D341Med (cell line): ENCODE results near the gene POPDC2.

Experiments
- DNase-seq: peaks from one replicate; pipeline ENCODE4 v3.0.0; 2012; ENCODE audit warnings: low spot score

The POPDC2 gene

GRCh38 chr3:119669906-119670570 is 9.6 kb upstream of the POPDC2 start:
- DNase-seq: no peak

DNA sequence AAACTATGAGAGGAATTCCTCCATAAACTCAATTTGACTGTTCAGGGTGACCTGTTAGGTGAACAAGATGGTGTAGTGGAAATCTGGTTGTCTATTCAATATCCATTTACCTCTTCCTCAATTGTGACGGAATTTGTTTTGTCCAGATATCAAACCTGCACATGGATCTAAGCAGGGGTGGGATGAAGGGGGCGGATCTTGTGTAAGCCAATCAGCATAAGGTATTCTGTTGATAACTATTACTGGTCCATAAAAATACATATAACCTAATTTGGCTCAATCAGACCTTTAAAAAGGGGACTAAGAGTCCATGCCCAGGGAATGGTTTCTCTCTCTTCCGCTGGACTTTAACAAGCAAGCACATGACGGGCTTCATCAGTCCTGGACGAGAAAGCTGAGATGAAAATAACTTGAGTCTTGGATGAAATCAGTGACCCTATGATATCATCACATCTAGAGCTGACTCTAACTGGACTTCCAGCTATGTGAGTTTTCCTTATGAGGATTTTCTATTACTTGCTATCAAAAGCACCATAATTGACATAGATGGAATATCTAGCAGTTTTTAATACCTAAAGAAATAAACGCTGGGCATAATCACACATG is 5.7 kb upstream of the POPDC2 start:
- no peak for DNase-seq

- DNase-seq: no peak
Measured at GRCh38 chr3:119664850-119665379, 4.5 kb upstream of the POPDC2 start.

DNA sequence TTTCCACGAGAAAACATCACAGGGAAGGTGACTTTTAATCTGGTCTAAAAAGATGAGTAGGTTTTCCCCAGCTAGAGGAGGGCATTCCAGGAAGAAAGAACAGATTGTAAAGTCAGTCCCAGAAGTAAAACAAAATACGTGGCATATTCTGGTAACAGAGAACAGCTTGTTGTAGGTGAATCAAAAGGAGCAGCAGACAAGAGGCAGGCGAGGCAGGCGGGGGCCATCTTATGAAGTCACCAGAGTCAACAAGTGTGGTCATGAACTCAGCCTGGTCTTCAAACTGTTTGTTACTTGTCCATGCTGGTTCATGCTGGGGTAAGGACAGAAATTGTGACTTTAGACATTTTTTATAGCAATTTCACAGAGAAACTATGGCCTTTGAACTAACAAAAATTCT is 4.0 kb upstream of the POPDC2 start:
- no peak for DNase-seq

- no peak for DNase-seq
Measured at GRCh38 chr3:119663885-119664284, 3.5 kb upstream of the POPDC2 start.

DNA sequence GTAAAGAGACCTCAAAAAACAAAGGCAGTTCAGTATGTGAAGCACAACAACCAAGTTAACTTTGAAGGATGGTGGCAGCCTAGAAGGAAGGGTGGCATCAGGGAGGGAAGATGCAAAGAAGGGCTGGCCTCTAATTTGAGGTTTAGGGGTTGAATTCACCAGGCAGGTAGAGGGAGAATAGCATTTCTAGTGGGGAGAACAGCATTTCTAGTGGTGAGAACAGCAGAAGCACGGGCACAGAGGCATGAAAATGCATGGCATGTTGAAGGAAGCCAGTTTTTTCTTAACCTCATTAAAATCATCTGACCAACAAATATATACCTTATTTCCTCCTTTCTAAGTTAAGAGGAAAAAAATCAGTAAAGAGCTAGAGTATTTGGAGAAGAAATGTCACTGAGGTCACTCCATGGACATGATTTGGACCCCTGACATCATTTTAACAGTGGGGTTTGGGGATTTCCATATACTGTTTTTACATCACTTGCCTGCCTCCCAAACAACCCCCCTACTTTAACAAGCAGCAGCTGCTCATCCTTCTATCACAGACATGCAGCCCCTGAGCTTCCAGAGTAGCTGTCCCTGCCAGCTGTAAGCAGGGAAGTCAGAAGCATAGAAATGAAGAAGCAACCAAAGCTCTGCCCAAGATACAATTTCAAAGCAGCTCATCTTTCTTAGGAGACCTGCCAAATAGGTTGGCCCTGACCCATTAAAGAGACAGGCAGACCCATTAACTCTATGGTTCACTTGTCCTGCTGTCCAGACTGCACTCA is 2.4 kb upstream of the POPDC2 start:
- DNase-seq: no peak

DNA sequence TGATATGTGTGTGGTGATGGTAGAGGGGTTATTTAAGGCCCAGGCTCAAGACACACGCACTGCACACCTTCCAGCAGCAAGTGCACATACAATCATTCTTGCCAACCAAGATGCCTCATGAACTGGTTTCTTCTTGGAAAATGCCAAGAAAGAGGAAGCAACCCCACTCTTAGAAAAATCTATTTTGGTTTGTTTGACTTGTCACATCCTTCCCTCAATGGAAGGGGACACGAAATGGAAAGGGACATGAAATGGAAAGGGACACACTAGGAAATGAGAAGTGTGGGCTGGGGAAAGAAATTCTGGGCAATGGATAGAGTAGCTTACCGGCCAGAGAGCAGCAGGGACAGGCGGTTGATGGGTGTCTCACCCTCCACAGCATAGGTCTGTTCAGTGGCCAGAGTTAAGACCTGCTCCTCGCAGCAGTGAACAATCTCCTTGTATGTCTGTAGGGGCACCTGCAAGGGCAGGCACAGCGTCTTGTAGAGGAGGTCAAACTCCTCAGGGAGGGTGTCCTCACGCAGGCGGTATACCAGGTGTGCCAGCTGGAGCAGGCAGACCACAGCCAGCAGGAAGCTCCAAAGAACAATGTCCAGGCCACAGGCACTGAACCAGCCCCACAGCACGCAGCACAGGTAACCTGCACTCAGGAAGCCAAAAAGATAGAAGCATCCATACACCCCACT is 640 bp downstream of the POPDC2 start:
- DNase-seq: no peak

DNA sequence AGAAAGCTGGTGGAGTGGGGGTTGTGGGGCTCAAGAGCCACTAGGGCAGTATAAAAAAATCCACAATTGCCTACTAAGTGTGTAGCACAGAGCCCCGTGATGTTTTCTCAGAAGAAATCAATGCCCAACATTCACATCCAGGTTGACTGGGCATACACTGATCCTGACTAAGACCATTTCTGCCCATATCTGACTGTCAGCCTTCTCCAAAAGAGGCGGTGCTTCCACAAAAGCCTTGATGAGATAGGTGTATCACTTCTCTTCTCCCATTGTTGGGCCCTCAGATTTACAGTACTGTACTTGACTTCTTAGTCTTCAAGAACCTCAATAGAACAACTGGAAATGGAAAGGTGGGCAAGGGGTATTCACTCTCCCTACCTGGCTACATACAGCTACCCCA is 1.4 kb downstream of the POPDC2 start:
- DNase-seq: no peak

- DNase-seq: no peak
Measured at GRCh38 chr3:119657887-119658702, 2.3 kb downstream of the POPDC2 start.

GRCh38 chr3:119653876-119654275 is 6.5 kb downstream of the POPDC2 start:
- DNase-seq: no peak

- DNase-seq: no peak
Measured at GRCh38 chr3:119652306-119653033, 7.9 kb downstream of the POPDC2 start.

- DNase-seq: no peak
Measured at GRCh38 chr3:119649761-119650160, 10.6 kb downstream of the POPDC2 start.

DNA sequence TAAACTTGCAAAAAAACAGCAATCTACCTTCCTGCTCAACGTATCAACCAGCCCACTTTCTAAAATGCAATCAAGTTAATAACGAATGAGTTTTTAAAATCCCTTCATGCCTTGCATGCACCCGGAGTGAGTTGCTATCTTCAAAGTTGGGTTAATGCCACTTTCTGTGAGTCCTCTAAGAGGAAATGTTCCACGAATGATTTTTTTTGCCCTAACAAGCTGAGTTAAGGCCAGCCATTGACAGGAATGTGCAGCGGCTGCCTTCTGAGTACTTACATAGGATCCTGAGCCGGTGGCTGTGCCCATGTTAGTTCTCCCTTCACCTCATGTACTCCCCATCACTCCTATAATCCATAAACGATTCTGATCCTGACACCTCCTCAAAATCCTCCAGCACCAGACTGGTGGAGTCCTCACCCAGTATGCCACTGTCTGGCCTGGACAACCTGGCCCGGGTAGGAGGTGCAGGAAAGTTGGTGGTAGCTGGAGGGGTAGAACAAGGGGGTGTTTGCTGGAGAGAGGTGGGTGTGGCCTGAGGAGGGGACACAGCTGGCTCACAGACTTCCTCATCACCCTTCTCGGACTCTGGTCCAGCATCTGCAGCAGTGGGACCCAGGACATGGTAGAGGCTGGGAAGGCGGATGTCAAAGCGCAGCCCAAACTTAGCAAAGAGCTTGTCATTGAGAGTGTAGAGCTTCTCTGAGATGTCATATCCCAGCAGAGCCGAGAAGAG is 12.4 kb downstream of the POPDC2 start:
- no peak for DNase-seq

DNA sequence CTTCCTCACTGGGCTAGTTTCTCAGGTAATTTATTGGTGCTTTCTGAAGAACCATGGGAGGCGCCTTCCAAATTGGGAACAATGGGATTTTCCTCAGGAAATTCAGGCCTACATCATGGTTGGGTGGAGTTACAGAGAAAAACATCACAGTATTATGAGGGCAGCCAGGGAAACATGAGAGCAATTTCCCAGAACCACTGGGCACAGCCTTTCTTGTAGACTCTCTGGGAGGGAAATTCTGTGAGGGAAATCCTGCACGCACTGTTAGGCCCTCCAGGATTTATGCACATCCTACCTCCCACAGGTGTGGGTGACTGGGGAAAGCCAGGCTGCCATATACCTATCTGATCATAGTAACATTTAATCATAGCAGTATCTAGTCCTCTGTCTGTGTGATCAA is 13.2 kb downstream of the POPDC2 start:
- no peak for DNase-seq

- DNase-seq: no peak
Measured at GRCh38 chr3:119645813-119646212, 14.6 kb downstream of the POPDC2 start.

DNA sequence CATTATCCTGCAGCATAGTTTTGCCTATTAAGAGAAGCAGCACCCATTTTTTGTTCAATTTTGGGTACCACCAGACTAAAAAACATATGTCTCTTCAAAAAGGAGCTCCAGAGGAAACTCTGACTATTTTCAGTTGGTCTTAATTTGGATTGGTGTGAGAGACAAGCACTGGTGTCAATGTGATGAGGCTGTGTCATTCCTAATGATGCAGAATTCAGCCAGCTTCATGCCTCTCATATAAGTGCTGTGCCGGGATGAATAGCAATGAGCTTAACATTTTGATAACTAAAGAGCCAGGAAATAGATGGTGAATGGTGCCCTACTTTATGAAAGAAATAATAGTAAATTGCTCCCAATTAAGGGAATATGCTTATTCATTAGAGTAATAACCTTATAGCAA is 15.9 kb downstream of the POPDC2 start:
- no peak for DNase-seq

- no peak for DNase-seq
Measured at GRCh38 chr3:119643528-119643927, 16.9 kb downstream of the POPDC2 start.

DNA sequence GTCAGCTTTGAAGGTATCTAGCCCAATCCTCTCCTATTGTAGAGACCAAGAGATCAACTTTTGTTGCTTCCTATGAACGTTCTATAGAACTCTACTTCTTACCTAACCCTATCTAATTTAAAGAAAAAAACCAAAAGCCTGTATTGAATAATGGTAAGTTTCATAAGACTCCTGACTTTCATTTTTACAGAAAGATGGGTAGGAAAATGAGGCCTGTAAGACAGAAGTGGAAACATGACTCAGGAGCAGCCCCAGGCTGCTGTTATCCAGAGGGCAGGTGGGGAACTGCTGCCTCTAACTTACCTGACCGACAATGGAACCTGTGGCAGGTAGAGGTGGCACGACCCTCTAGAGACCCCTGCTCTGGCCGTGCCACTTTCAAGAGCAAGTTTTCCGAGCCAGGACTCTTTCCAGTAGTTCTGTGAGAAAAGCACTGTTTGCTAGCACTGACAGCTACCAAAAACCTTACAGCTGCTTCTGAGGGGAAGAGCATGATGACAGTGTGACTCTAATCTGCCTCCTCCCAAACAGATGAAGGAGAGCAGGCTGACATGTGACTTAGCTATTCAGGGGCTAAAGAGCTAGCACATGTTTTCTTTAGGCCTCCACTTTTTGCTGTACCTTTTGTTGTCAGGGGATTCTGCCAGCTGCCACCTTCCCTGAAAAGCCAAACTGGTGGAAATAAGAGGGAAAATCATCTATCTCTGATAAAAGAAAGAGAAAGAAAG is 17.5 kb downstream of the POPDC2 start:
- no peak for DNase-seq

GRCh38 chr3:119641416-119641815 is 19.0 kb downstream of the POPDC2 start:
- DNase-seq: no peak
